ENCODE measurements around the gene GGT6.
"Not testable (repeated sequence)": the region's sequence is repeated elsewhere in the genome, so short reads cannot be mapped to it uniquely, and the experiment has no call there.

GGT6 gene

DNA sequence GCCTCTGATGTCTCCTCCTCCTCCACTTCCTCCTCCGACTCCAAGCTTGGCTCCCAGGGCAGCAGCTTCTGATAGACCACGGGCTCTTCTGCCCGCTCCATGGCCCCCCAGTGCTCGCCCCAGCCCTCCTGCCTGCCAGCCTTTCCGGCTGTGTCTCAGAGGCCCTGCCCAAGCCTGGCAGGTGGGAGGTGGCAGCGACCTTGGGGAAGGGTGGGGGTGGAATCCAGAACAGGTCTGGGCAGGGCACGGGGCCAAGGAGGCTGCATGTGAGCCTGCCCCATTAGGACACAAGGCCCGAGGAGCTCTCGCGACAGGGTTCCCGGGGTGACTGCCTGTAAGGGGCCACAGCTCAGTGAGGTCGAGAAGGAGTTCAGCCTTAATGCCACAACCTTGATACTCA is at the start of gene GGT6:
Gene GGT6 (minus strand): TSS at position 157 of the 400 bp plus-strand sequence. CDS start 56 bp downstream, at position 101.
- DNase-seq, result no peak

DNA sequence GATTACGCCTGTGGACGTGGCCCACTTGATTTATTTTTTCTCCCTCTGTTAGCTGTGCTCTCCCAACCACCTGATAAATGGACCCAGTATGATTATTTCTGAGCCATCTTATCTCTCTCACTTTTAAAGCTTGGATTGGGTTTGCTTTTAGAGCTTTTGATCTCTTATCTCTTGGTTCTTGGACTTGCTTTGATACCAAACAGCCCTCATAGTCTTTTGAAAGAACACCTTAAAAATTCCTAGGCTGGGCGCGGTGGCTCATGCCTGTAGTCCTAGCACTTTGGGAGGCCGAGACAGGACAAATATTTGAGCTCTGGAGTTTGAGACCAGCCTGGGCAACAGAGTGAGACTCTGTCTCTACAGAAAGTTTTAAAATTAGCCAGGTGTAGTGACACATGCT is 49.8 kb upstream of the GGT6 start:
- no peak for DNase-seq

DNA sequence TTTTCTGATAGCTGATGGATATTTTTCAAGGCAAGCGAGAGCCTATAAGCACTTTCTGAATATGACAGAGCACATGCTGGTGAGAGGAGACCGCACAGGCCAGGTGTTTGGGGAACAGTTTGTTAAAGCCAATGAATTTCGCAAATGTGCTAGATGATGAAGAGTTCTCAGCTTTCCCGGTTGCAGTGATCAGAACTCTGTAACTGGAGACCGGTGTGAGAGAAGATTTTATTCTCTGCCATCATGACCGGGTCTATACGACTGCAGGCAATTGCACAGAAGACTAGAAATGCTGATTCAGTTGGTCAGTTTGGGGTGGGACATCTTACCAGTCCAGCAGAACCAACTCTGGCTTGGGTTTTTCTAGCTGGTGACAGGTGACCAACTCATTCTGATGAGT is 49.4 kb upstream of the GGT6 start:
- DNase-seq, result no peak

DNA sequence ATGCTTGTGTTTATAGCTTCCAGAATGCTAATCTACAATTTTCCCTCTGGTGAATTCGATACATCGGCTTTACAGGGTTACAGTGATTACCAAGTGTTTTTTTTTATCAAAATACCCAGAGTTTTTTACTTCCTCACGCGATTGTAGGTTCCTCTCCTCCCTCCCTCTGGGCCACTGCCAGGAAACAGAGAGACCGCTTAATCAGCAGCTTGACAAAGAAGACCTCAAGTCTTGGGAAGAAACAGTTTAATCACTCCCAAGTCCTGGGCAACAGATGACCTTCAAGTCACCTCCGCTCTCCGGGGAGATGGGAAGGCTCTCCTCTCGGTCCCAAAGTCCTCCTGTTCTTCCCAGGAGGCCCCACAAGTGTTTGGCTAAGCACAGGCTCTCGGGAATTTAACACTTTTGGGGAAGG is 47.4 kb upstream of the GGT6 start:
- no peak for DNase-seq

DNA sequence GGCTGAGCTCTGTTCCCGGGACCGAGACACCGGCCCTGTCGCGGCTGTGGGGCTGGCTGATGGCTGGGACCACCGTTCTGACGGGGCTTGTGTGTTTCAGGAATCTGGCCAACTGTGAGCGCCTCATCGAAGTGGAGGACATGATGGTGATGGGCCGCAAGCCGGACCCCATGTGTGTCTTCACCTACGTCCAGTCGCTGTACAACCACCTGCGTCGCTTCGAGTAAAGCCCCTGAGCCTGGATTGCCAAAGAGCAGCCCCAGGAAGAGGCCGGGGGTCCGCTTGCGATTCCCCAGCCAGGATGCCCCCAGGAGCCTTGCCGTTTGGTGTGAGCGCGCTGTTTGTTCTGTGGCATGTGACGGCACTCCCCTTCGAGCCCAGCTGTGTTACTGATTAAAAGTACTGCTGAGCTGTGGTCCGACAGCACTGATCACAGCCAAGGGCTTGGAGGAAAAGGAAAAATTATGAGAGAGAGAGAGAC is 46.9 kb upstream of the GGT6 start:
- no peak for DNase-seq

- DNase-seq, result no peak
These were observed 45.4 kb upstream of the GGT6 start for GRCh38 chr17:4605826-4606225.

DNA sequence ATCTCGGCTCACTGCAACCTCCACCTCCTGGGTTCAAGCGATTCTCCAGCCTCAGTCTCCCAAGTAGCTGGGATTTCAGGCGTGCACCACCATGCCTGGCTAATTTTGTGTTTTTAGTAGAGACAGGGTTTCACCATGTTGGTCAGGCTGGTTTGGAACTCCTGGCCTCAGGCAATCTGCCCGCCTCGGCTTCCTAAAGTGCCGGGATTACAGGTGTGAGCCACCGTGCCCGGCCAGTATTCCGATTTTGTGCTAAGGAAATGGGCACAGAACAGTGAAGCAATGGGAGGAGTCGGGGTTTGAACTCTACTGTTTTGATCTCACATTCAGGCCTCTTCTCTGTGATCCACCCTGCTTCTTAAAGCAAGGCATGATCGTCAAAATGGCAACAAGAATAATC is 44.4 kb upstream of the GGT6 start:
- DNase-seq, result not testable (repeated sequence)

GRCh38 chr17:4604111-4604644 is 43.8 kb upstream of the GGT6 start:
- no peak for DNase-seq

- DNase-seq, result no peak
These were observed 41.7 kb upstream of the GGT6 start for GRCh38 chr17:4602041-4602440.

GRCh38 chr17:4601326-4601725 is 40.9 kb upstream of the GGT6 start:
- DNase-seq, result no peak

DNA sequence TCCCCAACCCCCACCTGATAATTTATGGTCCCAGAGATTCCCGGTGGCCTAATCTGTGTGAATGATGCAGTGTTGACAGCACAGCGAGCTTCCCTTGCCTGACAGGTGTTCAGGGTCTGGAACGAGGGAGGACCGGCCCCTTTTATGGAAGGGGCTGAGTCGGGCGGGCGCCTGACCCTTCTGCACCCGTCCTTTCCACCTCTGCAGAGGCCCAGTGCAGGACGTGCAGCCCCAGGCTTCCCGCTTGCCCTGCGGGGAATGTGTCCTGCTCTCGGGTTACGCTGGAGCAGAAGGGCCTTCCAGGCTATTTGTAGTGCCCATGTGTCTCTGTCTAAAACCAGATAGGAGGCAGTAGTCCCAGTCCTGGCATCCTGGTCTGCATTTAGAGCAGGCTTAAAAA is 40.2 kb upstream of the GGT6 start:
- no peak for DNase-seq

GRCh38 chr17:4599505-4600281 is 39.3 kb upstream of the GGT6 start:
- no peak for DNase-seq

- DNase-seq, result no peak
These were observed 38.6 kb upstream of the GGT6 start for GRCh38 chr17:4598776-4599504.

DNA sequence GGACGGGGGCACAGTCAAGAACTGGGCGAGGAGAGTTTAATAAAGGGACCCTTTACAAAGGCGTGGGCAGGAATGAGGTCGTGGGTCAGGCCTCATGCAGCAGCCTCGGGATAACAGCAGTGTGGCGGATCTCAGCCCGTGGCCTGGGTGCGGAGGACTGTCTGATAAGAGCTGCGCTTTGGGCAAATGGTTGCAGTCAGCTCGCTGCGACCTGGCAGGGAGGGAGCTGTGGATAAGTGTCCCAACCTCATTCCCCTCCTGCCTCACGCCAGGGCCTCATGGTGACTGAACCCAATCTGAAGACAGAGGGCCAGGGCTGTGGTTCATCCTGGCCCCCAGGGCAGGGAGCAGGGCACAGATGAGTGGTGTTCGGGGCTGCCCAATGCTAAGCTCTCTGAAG is 37.6 kb upstream of the GGT6 start:
- no peak for DNase-seq

DNA sequence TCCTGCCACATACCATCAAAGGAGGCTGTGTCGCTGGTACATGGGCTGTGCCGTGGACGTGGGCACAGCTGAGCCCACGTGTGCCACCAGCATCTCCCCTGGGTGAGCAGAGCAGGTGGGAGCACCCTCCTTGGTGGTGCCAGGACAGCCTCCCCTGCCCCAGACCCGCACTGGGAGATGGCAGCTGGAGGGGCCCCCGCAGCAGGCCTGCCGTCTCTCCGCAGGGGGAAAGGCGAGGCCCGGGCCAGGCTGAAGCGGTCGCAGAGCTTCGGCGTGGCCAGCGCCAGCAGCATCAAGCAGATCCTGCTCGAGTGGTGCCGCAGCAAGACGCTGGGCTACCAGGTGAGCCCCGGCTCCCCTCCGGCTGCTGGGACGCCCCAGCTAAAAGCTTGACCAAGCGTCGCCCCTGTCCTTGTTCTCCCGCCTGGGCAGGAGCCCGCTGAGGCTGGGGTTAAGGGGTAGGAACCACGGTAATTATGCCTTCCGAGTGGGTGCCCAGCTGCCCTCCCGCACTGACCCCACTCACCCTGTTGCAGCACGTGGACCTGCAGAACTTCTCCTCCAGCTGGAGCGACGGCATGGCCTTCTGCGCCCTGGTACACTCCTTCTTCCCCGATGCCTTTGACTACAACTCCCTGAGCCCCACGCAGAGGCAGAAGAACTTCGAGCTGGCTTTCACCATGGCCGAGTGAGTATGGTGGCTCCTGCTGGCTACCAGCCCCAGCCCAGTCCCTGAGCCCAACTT is 36.4 kb upstream of the GGT6 start:
- no peak for DNase-seq

DNA sequence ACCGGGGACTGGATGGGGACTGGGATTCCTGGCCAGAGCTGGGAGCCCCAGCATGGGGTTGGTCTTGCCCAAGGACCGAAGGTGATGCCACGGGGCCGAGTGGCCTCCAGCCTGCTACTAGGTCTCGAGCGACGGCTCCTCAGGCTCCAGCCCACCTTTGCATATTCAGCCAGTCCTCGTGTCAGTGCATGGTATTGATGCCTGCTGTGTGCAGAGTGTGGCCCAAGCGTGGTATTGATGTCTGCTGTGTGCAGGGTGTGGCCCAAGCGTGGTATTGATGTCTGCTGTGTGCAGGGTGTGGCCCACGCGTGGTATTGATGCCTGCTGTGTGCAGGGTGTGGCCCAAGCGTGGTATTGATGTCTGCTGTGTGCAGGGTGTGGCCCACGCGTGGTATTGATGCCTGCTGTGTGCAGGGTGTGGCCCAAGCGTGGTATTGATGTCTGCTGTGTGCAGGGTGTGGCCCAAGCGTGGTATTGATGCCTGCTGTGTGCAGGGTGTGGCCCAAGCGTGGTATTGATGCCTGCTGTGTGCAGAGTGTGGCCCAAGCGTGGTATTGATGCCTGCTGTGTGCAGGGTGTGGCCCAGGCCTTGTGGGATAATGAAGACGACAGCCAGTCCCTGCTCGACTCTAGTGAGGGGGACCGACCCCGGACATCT is 35.4 kb upstream of the GGT6 start:
- not testable (repeated sequence) for DNase-seq

GRCh38 chr17:4594931-4595684 is 34.7 kb upstream of the GGT6 start:
- peak; percentile 66 for DNase-seq

DNA sequence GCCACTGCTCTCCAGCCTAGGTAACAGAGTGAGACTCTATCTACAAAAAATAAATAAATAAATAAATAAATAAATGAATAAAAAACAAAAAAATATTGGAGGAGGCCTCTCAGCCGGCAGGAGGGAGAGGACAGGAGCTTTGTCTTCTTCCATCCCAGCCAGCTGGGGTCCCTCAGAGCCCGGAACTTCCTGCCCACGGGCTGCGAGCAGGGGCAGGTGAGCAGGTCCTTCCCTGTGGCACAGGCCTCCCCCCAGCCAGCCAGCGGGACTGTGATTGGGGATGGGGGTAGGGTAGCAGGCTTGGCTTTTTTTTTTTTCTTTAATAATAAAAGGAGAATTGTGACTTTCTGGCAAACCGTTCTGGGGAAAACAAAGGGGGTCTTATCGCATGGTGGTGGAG is 34.0 kb upstream of the GGT6 start:
- no peak for DNase-seq

GRCh38 chr17:4593021-4593421 is 32.6 kb upstream of the GGT6 start:
- no peak for DNase-seq

DNA sequence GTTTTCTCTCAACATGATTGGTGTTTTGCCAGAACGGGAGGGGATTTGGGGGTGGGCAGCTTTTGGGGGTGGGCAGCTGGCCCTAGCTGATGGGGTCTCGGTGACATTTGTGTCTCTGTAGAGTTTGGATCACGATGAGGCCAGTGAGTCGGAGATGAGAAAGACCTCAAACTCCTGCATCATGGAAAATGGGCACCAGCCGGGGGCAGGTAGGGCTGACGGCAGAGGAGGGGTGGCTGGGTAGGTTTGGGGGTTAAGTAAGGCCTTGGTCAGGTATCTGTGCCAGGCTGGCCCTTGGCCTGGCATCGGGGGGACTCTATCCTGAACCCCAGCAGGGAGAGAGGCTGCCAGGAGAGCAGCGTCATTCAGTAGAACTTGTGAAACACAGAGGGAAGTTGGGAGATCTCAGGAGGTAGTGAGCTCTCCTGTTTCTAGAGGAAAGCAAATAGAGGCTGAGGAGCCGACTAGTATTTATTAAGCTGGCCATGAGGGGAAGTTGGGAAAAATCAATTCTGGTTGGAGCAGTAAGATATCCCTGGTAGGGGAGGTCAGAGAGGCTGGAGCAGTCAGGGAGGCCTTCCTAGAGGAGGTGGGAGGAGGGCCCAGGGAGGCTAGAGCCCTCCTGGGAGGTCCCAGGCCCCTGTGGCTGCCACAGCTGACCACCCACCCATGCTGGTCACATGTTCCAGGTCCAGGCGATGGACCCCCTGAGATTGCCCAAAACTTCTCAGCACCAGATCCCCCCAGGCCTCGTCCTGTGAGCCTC is 32.0 kb upstream of the GGT6 start:
- DNase-seq, result no peak

- no peak for DNase-seq
These were observed 31.2 kb upstream of the GGT6 start for GRCh38 chr17:4591529-4591928.
